ENCODE measurements around the gene NSUN7.
A peak's percentile ranks its signal among the peaks of the same experiment; 100 is the strongest.

Gene NSUN7

GRCh38 chr4:40745285-40745984 lies 4.3 kb upstream of the NSUN7 start:
- Histone ChIP-seq H3K36me3 (ENCODE audit: control insufficient read depth, low read length) (no peaks in the 10 kb centered on the region), H4K20me1 (ENCODE audit: control insufficient read depth, insufficient read depth, low read depth, low read length) (no peaks in the 10 kb centered on the region), H3K4me1 (ENCODE audit: control insufficient read depth, low read length) (peaks cover 13% of the 10 kb centered on the region), H3K9me3 (ENCODE audit: control insufficient read depth, insufficient read depth, low read length) (no peaks in the 10 kb centered on the region), H3K9me2 (replicated peaks; ENCODE audit: control insufficient read depth, low read length) (no peaks in the 10 kb centered on the region), H3K79me2 (ENCODE audit: control insufficient read depth, low read length) (no peaks in the 10 kb centered on the region), H3K27ac (ENCODE audit: low read depth, low read length) (no peak overlapping the region), H3K4me2 (ENCODE audit: low read length) (no peak overlapping the region), H3K27me3 (ENCODE audit: control insufficient read depth, low read length) (peaks cover 18% of the 10 kb centered on the region), H3F3A (ENCODE audit: control insufficient read depth, insufficient read depth) (no peaks in the 10 kb centered on the region), H3K4me3 (ENCODE audit: low read length) (no peak overlapping the region)
- no peak for TF ChIP-seq CTCF (IDR thresholded peaks at IDR 0.05; ENCODE audit: low read depth, low read length, poor library complexity, severe bottlenecking)
- TF ChIP-seq EZH2phosphoT487 (IDR thresholded peaks at IDR 0.05; ENCODE audit: borderline replicate concordance, low read length), result no peak

- no peak overlapping the region for H3K27ac ChIP-seq (ENCODE audit: low read depth, low read length)
- H3K9me2 ChIP-seq (replicated peaks; ENCODE audit: control insufficient read depth, low read length), result no peaks in the 10 kb centered on the region
- no peaks in the 10 kb centered on the region for H3K79me2 ChIP-seq (ENCODE audit: control insufficient read depth, low read length)
- H4K20me1 ChIP-seq (ENCODE audit: control insufficient read depth, insufficient read depth, low read depth, low read length), result no peaks in the 10 kb centered on the region
- H3F3A ChIP-seq (ENCODE audit: control insufficient read depth, insufficient read depth), result no peaks in the 10 kb centered on the region
- H3K27me3 ChIP-seq (ENCODE audit: control insufficient read depth, low read length), result peaks cover 27% of the 10 kb centered on the region
- no peak overlapping the region for H3K4me2 ChIP-seq (ENCODE audit: low read length)
- no peaks in the 10 kb centered on the region for H3K36me3 ChIP-seq (ENCODE audit: control insufficient read depth, low read length)
- H3K4me1 ChIP-seq (ENCODE audit: control insufficient read depth, low read length), result peaks cover 15% of the 10 kb centered on the region
- TF ChIP-seq EZH2phosphoT487 (IDR thresholded peaks at IDR 0.05; ENCODE audit: borderline replicate concordance, low read length) (no peak), CTCF (IDR thresholded peaks at IDR 0.05; ENCODE audit: low read depth, low read length, poor library complexity, severe bottlenecking) (no peak)
- H3K4me3 ChIP-seq (ENCODE audit: low read length), result no peak overlapping the region
- no peaks in the 10 kb centered on the region for H3K9me3 ChIP-seq (ENCODE audit: control insufficient read depth, insufficient read depth, low read length)
Measured at GRCh38 chr4:40747207-40747835, 2.4 kb upstream of the NSUN7 start.

GRCh38 chr4:40750461-40751258 lies 905 bp downstream of the NSUN7 start:
- H3K4me1 ChIP-seq (ENCODE audit: control insufficient read depth, low read length), result peaks cover 15% of the 10 kb centered on the region
- H4K20me1 ChIP-seq (ENCODE audit: control insufficient read depth, insufficient read depth, low read depth, low read length), result no peaks in the 10 kb centered on the region
- no peak for TF ChIP-seq CTCF (IDR thresholded peaks at IDR 0.05; ENCODE audit: low read depth, low read length, poor library complexity, severe bottlenecking)
- no peak overlapping the region for H3K27ac ChIP-seq (ENCODE audit: low read depth, low read length)
- peaks cover 27% of the 10 kb centered on the region for H3K27me3 ChIP-seq (ENCODE audit: control insufficient read depth, low read length)
- no peaks in the 10 kb centered on the region for H3K9me3 ChIP-seq (ENCODE audit: control insufficient read depth, insufficient read depth, low read length)
- H3K79me2 ChIP-seq (ENCODE audit: control insufficient read depth, low read length), result no peaks in the 10 kb centered on the region
- no peaks in the 10 kb centered on the region for H3K9me2 ChIP-seq (replicated peaks; ENCODE audit: control insufficient read depth, low read length)
- H3K4me2 ChIP-seq (ENCODE audit: low read length), result peak overlapping the region; percentile 85
- no peaks in the 10 kb centered on the region for H3K36me3 ChIP-seq (ENCODE audit: control insufficient read depth, low read length)
- H3F3A ChIP-seq (ENCODE audit: control insufficient read depth, insufficient read depth), result no peaks in the 10 kb centered on the region
- H3K4me3 ChIP-seq (ENCODE audit: low read length), result peak overlapping the region; percentile 78
